Measurements from ENCODE around the gene DDAH1.

The DDAH1 gene

DNA sequence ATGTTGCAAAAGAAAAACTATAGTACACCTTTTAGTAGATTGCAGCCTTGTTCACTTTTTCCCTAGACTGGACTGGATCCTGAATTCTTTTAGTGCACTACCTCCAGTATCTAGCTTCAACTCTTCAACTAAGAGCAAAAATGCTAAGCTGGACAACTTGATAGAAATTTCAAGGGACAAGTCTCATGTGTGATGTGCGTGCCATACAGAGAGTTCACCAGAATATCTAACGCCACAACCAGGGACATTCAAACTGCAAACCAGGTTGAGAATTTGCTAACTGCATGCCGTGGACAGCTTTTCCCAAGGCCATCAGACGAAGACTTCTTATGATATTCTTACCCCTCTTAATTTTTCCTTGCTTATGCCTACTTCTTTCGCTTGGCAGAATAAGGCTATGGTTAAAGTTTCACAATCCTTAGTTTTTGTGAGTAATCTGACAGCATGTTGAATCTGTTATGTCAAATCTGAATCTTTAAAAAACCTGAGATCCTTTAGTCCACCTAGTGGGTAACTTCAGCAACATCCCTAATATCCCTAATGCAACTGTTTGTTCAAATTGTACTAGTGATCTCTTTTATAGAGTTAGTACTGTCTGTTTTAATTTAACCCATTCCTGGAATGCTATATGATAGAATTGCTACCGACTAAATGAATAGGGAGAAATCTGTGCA lies 66.4 kb downstream of the DDAH1 start:
- Histone ChIP-seq H3K23ac (ENCODE audit: low read length) (no peak overlapping the region), H3K4me3 (ENCODE audit: low read depth, low read length) (no peak overlapping the region), H2BK120ac (ENCODE audit: insufficient read depth, low read length, poor library complexity) (no peak overlapping the region), H3K9me3 (ENCODE audit: insufficient read depth, low read depth, low read length) (no peaks in the 10 kb centered on the region), H3K36me3 (ENCODE audit: control insufficient read depth in 1 of 2, insufficient read depth in 2 of 2, low read length in 2 of 2) (no peaks in the 10 kb centered on the region), H4K91ac (ENCODE audit: low read depth, low read length) (no peak overlapping the region), H3K4me2 (ENCODE audit: low read length) (no peak overlapping the region), H2AK5ac (ENCODE audit: low read length) (no peak overlapping the region), H4K12ac (ENCODE audit: low read depth, low read length) (no peak overlapping the region), H3K18ac (ENCODE audit: low read length) (no peak overlapping the region), H3K9ac (ENCODE audit: low read length) (no peak overlapping the region), H2AFZ (ENCODE audit: insufficient read depth, low read length, poor library complexity) (no peak overlapping the region), H3K27ac (ENCODE audit: low read depth, low read length) (no peak overlapping the region), H2BK5ac (ENCODE audit: low read depth, low read length, poor library complexity) (no peak overlapping the region), H3K14ac (ENCODE audit: low read length) (no peak overlapping the region), H3K4ac (ENCODE audit: low read depth, low read length) (no peak overlapping the region), H3K79me2 (ENCODE audit: control insufficient read depth, insufficient read depth, low read length, poor library complexity) (no peaks in the 10 kb centered on the region), H4K8ac (ENCODE audit: low read depth, low read length) (no peak overlapping the region), H2BK12ac (ENCODE audit: low read length) (no peak overlapping the region), H3K79me1 (ENCODE audit: low read length) (no peaks in the 10 kb centered on the region), H3K27me3 (ENCODE audit: insufficient read depth, low read length) (no peaks in the 10 kb centered on the region), H3K4me1 (ENCODE audit: control insufficient read depth in 1 of 2, insufficient read depth in 2 of 2, low read length in 2 of 2) (no peaks in the 10 kb centered on the region)
- no CpG with 5 or more reads among the region's 6 CpGs for WGBS (ENCODE audit: extremely low coverage, insufficient coverage, insufficient read length)
- DNase-seq, result peak in 1 of 2 donors; percentile 37

DNA sequence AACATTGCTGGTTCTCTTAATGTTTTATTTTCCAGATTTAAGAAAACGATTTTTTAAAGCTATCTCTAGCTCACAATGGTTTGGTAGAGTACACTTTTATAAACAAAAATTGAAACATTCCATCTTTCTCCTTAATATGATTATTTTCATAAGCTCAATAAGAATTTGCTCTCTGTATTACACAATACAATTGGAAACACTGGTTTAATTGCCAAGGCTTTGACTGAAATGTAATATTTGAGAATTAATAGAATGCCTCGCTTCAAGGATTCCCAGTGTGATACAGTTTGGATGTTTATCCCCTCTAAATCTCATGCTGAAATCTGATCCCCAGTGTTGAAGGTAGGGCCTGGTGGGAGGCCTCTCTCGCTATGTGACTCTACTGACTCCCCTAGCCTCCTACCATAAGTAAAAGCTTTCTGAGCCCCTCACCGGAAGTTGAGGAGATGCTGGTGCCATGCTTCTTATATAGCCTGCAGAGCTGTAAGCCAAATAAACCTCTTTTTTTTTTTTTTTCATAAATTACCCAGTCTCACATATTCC lies 67.4 kb downstream of the DDAH1 start:
- Histone ChIP-seq H3K4ac (ENCODE audit: low read depth, low read length) (no peak overlapping the region), H3K23ac (ENCODE audit: low read length) (no peak overlapping the region), H2AFZ (ENCODE audit: insufficient read depth, low read length, poor library complexity) (no peak overlapping the region), H2BK5ac (ENCODE audit: low read depth, low read length, poor library complexity) (no peak overlapping the region), H3K79me2 (ENCODE audit: control insufficient read depth, insufficient read depth, low read length, poor library complexity) (no peaks in the 10 kb centered on the region), H3K4me3 (ENCODE audit: low read depth, low read length) (no peak overlapping the region), H3K79me1 (ENCODE audit: low read length) (no peaks in the 10 kb centered on the region), H3K4me1 (ENCODE audit: control insufficient read depth in 1 of 2, insufficient read depth in 2 of 2, low read length in 2 of 2) (no peaks in the 10 kb centered on the region), H2BK12ac (ENCODE audit: low read length) (no peak overlapping the region), H3K36me3 (ENCODE audit: control insufficient read depth in 1 of 2, insufficient read depth in 2 of 2, low read length in 2 of 2) (no peaks in the 10 kb centered on the region), H3K9me3 (ENCODE audit: insufficient read depth, low read depth, low read length) (no peaks in the 10 kb centered on the region), H3K4me2 (ENCODE audit: low read length) (no peak overlapping the region), H2AK5ac (ENCODE audit: low read length) (no peak overlapping the region), H3K9ac (ENCODE audit: low read length) (no peak overlapping the region), H3K27ac (ENCODE audit: low read depth, low read length) (no peak overlapping the region), H3K18ac (ENCODE audit: low read length) (no peak overlapping the region), H4K8ac (ENCODE audit: low read depth, low read length) (no peak overlapping the region), H3K27me3 (ENCODE audit: insufficient read depth, low read length) (no peaks in the 10 kb centered on the region), H2BK120ac (ENCODE audit: insufficient read depth, low read length, poor library complexity) (no peak overlapping the region), H4K91ac (ENCODE audit: low read depth, low read length) (no peak overlapping the region), H4K12ac (ENCODE audit: low read depth, low read length) (no peak overlapping the region), H3K14ac (ENCODE audit: low read length) (no peak overlapping the region)
- no peak for DNase-seq
- WGBS (ENCODE audit: extremely low coverage, insufficient coverage, insufficient read length), result no CpG with 5 or more reads among the region's 4 CpGs

DNA sequence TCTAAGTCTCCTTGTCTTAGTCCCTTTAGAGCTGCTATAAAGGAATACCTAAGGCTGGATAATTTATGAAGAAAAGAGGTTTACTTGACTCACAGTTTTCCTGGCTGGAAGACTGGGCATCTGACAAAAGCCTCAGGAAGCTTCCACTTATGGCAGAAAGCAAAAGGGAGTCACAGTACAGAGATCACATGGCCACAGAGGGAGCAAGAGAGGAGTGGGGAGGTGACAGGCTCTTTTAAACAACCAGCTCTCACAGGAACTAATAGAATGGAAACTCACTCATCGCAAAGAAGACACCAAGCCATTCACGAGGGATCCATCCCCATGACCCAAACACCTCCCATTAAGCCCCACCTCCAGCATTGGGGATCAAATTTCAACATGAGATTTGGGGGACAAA lies 68.8 kb downstream of the DDAH1 start:
- no peak overlapping the region for H4K91ac ChIP-seq (ENCODE audit: low read depth, low read length)
- H3K4me2 ChIP-seq (ENCODE audit: low read length), result no peak overlapping the region
- H3K4me3 ChIP-seq (ENCODE audit: low read depth, low read length), result no peak overlapping the region
- H3K79me2 ChIP-seq (ENCODE audit: control insufficient read depth, insufficient read depth, low read length, poor library complexity), result no peaks in the 10 kb centered on the region
- no peaks in the 10 kb centered on the region for H3K9me3 ChIP-seq (ENCODE audit: insufficient read depth, low read depth, low read length)
- H2AK5ac ChIP-seq (ENCODE audit: low read length), result no peak overlapping the region
- no peaks in the 10 kb centered on the region for H3K79me1 ChIP-seq (ENCODE audit: low read length)
- no peaks in the 10 kb centered on the region for H3K36me3 ChIP-seq (ENCODE audit: control insufficient read depth in 1 of 2, insufficient read depth in 2 of 2, low read length in 2 of 2)
- H3K9ac ChIP-seq (ENCODE audit: low read length), result no peak overlapping the region
- WGBS (ENCODE audit: extremely low coverage, insufficient coverage, insufficient read length), result no CpG with 5 or more reads among the region's 2 CpGs
- no peak overlapping the region for H2BK12ac ChIP-seq (ENCODE audit: low read length)
- DNase-seq, result no peak
- H2BK120ac ChIP-seq (ENCODE audit: insufficient read depth, low read length, poor library complexity), result no peak overlapping the region
- H3K27ac ChIP-seq (ENCODE audit: low read depth, low read length), result no peak overlapping the region
- H2BK5ac ChIP-seq (ENCODE audit: low read depth, low read length, poor library complexity), result no peak overlapping the region
- no peak overlapping the region for H2AFZ ChIP-seq (ENCODE audit: insufficient read depth, low read length, poor library complexity)
- H3K23ac ChIP-seq (ENCODE audit: low read length), result no peak overlapping the region
- H4K12ac ChIP-seq (ENCODE audit: low read depth, low read length), result no peak overlapping the region
- H3K14ac ChIP-seq (ENCODE audit: low read length), result no peak overlapping the region
- no peaks in the 10 kb centered on the region for H3K27me3 ChIP-seq (ENCODE audit: insufficient read depth, low read length)
- H3K4me1 ChIP-seq (ENCODE audit: control insufficient read depth in 1 of 2, insufficient read depth in 2 of 2, low read length in 2 of 2), result no peaks in the 10 kb centered on the region
- no peak overlapping the region for H3K18ac ChIP-seq (ENCODE audit: low read length)
- no peak overlapping the region for H4K8ac ChIP-seq (ENCODE audit: low read depth, low read length)
- no peak overlapping the region for H3K4ac ChIP-seq (ENCODE audit: low read depth, low read length)

DNA sequence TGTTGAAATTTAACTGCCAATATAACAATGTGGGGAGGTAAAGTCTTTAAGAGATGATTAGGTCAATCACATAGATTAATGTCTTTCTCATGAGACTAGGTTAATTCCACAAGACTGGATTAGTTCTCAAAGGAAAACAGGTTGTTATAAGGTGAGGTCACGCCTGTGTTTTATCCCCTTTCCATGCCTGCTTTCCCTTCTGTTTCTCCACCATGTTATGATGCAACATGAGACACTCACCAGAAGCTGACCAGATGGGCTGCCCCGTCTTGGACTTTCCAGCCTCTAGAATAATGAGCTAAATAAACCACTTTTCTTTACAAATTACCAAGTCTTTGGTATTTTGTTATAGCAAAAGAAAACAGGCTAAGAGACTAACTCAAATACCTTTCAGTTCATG lies 70.8 kb downstream of the DDAH1 start:
- Histone ChIP-seq H2BK5ac (ENCODE audit: low read depth, low read length, poor library complexity) (no peak overlapping the region), H3K36me3 (ENCODE audit: control insufficient read depth in 1 of 2, insufficient read depth in 2 of 2, low read length in 2 of 2) (no peaks in the 10 kb centered on the region), H2AK5ac (ENCODE audit: low read length) (no peak overlapping the region), H3K4me1 (ENCODE audit: control insufficient read depth in 1 of 2, insufficient read depth in 2 of 2, low read length in 2 of 2) (no peaks in the 10 kb centered on the region), H3K14ac (ENCODE audit: low read length) (no peak overlapping the region), H3K9me3 (ENCODE audit: insufficient read depth, low read depth, low read length) (no peaks in the 10 kb centered on the region), H3K79me1 (ENCODE audit: low read length) (no peaks in the 10 kb centered on the region), H3K4me3 (ENCODE audit: low read depth, low read length) (no peak overlapping the region), H3K79me2 (ENCODE audit: control insufficient read depth, insufficient read depth, low read length, poor library complexity) (no peaks in the 10 kb centered on the region), H3K9ac (ENCODE audit: low read length) (no peak overlapping the region), H4K12ac (ENCODE audit: low read depth, low read length) (no peak overlapping the region), H3K27ac (ENCODE audit: low read depth, low read length) (no peak overlapping the region), H3K23ac (ENCODE audit: low read length) (no peak overlapping the region), H3K18ac (ENCODE audit: low read length) (no peak overlapping the region), H3K4me2 (ENCODE audit: low read length) (no peak overlapping the region), H4K8ac (ENCODE audit: low read depth, low read length) (no peak overlapping the region), H2BK12ac (ENCODE audit: low read length) (no peak overlapping the region), H2AFZ (ENCODE audit: insufficient read depth, low read length, poor library complexity) (no peak overlapping the region), H3K27me3 (ENCODE audit: insufficient read depth, low read length) (no peaks in the 10 kb centered on the region), H4K91ac (ENCODE audit: low read depth, low read length) (no peak overlapping the region), H3K4ac (ENCODE audit: low read depth, low read length) (no peak overlapping the region), H2BK120ac (ENCODE audit: insufficient read depth, low read length, poor library complexity) (no peak overlapping the region)
- WGBS (ENCODE audit: extremely low coverage, insufficient coverage, insufficient read length), result no CpG with 5 or more reads among the region's 2 CpGs
- DNase-seq, result no peak

Data from trophoblast cell (in vitro differentiated cells and primary cell).